HG03045 (cell line): ENCODE results near the gene C2orf92.

ENCODE experiments used
- ATAC-seq: cut with Tn5 transposase; IDR thresholded peaks from one replicate; pipeline ENCODE4 v1.9.1; 2021; ENCODE audit warnings: mild to moderate bottlenecking, moderate library complexity; ENCODE audit not compliant: unreplicated experiment

Gene C2orf92

GRCh38 chr2:97726261-97727064 lies 57.0 kb downstream of the C2orf92 start:
- ATAC-seq, result no peak

DNA sequence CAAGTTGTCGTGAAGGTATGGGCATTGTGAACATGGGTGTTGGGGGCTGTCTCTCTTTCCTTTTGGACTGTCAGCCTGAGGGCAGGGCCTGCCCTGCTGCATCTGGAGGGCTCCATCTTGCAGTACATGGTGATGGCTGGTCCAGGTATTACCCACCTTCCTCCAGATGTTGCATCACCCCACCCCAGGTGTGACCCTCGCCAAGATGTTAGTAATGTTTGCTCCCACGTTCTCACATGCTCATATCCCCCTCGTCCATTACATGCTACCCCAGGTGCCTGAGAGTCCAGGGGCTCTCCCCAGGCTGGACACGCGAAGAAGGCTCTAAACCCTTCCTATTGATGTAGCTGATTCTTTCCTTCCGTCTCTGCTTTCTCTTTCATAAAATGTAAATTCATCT lies 57.8 kb downstream of the C2orf92 start:
- ATAC-seq, result no peak

GRCh38 chr2:97728091-97728731 lies 58.7 kb downstream of the C2orf92 start:
- ATAC-seq, result no peak

DNA sequence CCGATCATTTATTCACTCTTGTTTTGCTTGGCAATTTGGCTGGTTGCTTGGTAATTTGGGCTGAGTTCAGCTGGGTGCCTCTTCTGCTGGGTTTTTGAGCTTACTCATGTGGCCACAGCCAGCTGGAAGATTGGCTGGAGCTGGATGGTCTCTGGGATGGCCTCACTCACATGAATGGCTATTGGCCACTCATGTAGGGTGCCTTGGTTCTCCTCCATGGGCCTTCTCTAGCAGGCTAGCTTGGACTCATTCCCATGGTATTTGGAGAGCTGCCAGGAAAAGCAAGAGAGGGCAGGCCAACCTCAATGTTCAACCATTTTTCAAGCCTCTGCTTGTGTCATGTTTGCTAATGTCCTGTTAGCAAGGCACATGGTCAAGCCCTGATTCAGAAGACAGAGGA lies 60.7 kb downstream of the C2orf92 start:
- ATAC-seq, result no peak

DNA sequence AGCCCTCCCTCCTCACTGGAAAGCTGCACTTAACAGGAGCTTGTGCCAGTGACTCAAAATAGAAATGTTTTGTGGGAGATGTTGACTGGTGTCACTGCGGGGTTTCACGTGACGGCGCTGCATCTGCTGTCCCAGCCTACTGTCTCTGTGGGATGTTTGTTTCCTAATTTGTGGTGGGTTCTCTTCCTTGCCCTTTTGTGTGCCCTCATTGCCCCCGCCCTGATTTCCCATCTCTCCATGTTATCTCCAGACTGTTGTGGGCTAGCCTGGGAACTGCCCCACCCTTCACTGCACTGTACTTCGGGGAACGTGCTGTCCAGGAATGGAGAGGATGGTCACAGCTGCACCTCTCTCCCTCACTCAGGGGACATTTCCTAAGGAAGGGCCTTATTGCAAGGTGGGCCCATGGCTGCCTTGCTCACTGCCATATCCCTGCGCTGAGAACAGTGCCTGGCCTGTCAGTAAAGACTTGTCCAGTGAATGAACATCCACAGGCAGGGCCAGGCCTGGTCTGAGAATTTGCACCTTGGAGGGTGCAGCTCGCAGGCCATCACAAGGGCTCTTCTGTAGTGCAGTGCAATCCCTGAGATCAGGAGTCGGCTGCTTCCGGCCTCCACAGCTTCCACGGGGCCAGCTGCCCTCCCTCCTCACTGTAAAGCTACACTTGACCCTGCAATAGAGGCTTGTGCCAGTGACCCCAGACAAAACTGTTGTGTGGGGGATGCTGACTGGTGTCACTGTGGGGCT lies 61.9 kb downstream of the C2orf92 start:
- ATAC-seq, result no peak

- no peak for ATAC-seq
Observed at GRCh38 chr2:97732436-97733340, 63.2 kb downstream of the C2orf92 start.

DNA sequence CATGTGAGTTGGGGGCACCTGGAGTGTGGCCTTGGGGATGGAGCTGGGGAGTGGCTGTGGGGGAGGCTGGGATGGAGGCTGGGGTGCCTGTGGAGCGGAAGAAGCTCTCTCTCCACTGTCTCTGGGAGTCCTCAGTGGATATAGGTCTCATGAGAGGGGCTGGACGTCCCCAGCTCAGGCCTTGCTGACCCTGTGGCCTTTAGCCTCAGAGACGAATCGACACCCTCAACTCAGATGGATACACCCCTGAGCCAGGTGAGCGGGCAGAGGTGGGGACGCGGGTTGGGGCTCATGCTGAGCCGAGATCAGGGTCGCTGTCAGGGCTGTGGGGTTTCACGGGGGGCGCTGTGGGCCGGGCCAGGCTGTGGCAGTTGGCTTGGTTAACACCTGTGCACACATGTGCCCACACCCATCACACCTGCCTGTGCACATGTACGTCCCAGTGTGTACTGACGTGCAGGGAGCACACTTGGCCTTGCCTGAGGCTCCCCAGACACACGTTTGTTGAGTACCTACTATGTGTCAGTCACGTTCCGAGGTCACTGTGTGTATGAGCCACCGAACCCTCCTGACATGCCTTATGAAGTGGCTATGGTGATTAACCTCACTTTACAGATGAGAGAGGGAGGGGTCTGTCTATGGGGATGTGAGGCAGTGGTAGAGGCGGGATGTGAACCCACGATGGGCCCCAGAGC lies 64.0 kb downstream of the C2orf92 start:
- no peak for ATAC-seq

GRCh38 chr2:97734061-97735051 lies 64.8 kb downstream of the C2orf92 start:
- ATAC-seq, result no peak

DNA sequence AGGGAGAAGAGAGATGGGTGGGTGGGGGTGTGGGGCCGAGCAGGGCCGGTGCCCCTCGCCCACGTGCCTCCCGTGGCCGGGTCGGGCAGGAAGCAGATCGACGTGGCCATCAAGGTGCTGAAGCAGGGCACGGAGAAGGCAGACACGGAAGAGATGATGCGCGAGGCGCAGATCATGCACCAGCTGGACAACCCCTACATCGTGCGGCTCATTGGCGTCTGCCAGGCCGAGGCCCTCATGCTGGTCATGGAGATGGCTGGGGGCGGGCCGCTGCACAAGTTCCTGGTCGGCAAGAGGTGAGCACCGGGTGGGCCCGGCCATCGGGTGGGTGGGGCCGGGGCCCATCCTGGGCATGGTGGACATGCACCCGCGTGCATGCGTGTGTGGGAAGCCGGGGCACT lies 65.6 kb downstream of the C2orf92 start:
- no peak for ATAC-seq

DNA sequence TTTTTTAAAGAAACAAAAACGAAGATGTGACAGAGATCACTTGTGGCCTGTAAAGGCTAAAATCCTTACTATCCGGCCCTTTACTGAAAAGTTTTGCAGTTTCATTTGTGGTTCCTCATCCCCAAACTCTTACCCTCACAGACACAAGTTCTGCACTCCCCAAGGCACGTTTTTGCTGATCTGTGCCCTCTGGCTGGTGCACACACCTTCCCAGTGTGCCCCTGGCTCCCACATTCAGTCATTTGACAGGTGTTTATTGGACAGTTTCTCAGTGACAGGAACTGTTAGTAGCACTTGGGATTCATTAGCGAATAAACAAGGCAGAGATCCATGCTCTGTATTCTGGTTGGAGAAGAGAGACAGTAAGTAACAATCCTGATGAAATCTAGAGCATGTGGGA lies 66.7 kb downstream of the C2orf92 start:
- ATAC-seq, result no peak

GRCh38 chr2:97736608-97737330 lies 67.3 kb downstream of the C2orf92 start:
- ATAC-seq, result no peak

- no peak for ATAC-seq
Observed at GRCh38 chr2:97737421-97738178, 68.1 kb downstream of the C2orf92 start.

DNA sequence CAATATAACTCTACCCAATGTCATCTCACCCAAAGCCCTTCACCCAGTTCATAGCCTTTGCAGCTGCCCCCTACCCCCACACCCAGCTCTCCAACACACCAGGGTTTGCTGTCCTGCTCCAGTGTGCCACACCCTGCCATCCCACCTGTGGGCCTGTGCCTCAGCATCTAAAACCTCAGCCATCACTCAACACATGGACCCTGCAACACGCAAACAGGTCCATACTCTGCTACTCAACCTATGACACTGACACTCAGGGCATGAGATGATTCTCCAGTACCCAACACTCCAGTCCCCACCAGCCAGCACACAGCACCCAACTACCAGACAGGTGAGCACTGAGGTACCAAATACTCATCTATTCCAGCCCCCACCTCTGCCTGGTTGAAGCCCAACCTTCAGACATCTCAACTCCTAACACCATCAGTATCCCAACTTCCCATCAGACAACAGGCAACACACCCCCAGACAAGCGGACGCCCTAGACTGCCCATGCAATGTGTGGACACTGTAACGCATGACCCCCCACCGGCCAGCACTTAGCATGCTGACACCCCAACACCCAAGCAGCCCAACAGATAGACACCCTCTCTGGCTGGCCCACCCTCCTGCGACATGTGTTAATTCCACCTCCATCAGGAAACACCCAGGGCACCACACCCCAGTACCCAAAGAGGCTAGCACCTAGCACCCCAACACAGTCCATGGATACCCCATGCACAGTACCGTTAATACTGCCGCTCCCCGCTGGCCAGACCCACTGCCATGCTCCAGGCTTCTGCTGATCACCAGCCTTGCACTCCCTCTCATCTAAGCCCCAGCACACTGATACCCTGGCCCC lies 68.9 kb downstream of the C2orf92 start:
- ATAC-seq, result no peak

DNA sequence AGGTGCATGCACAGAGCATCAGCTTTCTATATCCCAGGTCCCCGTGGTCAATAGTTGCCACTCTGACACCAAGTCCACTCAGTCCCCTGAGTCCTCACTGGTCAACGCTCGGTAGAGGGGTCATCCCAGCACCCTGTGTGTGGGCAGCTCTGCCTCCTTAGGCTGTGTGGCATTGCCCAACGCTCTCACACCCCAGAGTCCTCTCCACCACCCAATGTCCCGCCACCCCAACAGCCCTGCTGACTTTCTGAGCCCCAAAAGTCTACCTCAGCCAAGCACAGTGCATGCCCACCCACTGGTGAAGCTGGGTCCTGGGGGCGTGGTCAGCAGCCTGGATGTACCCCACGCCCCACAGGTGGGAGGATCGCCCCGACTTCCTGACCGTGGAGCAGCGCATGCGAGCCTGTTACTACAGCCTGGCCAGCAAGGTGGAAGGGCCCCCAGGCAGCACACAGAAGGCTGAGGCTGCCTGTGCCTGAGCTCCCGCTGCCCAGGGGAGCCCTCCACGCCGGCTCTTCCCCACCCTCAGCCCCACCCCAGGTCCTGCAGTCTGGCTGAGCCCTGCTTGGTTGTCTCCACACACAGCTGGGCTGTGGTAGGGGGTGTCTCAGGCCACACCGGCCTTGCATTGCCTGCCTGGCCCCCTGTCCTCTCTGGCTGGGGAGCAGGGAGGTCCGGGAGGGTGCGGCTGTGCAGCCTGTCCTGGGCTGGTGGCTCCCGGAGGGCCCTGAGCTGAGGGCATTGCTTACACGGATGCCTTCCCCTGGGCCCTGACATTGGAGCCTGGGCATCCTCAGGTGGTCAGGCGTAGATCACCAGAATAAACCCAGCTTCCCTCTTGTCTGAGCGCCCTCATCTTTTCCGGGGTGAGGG lies 69.7 kb downstream of the C2orf92 start:
- no peak for ATAC-seq

- ATAC-seq, result no peak
Observed at GRCh38 chr2:97739893-97740245, 70.4 kb downstream of the C2orf92 start.
